ENCODE results near the gene JUP.

DNA sequence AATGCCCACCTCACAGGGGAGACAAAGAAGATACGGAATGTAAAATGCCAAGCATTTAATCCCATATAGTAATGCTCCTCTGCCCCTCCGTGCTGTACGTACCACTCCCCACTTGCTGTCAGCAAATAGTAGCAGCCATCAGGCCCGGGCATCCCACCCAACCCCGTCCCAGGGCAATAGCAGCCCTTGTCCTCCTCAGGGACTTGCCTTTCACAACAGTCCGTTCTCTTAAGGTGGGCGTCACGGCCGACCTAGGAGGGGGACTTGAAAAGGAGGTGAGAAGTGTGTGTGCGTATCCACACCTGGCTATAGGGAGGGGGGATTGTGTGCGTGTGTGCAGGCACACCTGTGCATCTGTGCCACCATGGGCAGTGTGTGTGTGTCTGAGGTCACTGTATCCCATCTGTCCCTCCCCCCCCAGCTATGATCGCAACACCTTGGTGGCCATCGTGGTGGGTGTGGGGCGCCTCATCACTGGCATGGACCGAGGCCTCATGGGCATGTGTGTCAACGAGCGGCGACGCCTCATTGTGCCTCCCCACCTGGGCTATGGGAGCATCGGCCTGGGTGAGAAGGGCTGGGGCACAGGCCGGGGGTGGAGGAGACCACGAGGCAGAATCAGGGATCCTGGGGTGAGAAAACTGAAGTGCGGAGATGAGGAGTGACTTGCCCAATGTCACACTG, 30.3 kb upstream of the JUP start:
- TF ChIP-seq, protein P1, sequence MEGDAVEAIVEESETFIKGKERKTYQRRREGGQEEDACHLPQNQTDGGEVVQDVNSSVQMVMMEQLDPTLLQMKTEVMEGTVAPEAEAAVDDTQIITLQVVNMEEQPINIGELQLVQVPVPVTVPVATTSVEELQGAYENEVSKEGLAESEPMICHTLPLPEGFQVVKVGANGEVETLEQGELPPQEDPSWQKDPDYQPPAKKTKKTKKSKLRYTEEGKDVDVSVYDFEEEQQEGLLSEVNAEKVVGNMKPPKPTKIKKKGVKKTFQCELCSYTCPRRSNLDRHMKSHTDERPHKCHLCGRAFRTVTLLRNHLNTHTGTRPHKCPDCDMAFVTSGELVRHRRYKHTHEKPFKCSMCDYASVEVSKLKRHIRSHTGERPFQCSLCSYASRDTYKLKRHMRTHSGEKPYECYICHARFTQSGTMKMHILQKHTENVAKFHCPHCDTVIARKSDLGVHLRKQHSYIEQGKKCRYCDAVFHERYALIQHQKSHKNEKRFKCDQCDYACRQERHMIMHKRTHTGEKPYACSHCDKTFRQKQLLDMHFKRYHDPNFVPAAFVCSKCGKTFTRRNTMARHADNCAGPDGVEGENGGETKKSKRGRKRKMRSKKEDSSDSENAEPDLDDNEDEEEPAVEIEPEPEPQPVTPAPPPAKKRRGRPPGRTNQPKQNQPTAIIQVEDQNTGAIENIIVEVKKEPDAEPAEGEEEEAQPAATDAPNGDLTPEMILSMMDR (IDR thresholded peaks at IDR 0.05): no peak
- no peak for TF ChIP-seq POLR2A (IDR thresholded peaks at IDR 0.05)

Data from body of pancreas (tissue), 4 donors.